ENCODE measurements around the gene TMEM108. TPM values are rescaled to one million over a fixed set of nuclear protein-coding genes. Genes with fewer than 3 reads are reported as not detected.

The TMEM108 gene
- polyA plus RNA-seq, 3 donors: not detected

DNA sequence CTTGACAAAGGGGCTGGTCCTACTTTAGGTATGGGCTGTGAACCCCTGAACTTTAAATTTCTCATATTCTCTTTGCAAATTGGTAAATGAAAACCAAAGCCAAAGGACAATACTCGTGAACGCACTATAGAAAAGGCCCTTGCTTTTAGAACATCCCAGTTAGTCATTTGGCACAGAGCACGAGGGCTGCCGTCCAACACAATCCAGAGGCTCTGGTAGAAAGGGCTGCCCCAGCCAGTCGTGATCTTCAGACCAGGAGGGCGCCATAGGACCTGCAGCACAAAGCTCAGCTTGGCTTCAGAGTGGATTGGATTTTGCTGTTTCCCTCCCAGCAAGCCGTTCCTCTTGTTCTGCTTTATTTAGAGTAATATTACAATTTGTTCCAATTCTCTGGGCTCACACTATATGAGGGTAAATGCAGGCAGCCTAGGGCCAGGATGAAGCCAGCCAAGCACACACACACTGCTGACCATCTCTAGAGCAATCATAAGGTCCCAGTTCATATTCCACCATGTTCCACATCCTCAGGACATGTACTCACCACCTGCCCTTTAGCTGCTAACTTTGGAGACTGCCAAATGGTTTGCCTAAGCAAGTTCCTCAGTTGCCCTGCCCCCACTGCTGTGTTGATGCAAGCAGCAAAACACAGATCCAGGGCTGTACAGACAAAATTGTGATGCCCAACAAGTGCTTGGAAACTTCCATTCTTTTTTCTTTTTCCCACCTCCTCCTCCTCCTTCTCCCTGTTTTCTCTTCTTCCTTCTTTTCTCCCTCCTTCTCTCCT is 355.7 kb downstream of the TMEM108 start:
- no peak overlapping the region for H3K27ac ChIP-seq (ENCODE audit: low read depth in 1 of 2, low read length in 2 of 2)
- intact Hi-C loops (cut with micrococcal nuclease): no loop called here
- H3K79me2 ChIP-seq (ENCODE audit: insufficient read depth, low read length): no peaks in the 10 kb centered on the region
- H3K4me2 ChIP-seq (replicated peaks; ENCODE audit: extremely low read depth, low read length, poor library complexity, severe bottlenecking): no peak overlapping the region
- H3K9ac ChIP-seq (ENCODE audit: insufficient read depth, low read length, poor library complexity, severe bottlenecking): no peak overlapping the region
- 95% methylated on average over 5 of the region's 7 CpGs for WGBS (ENCODE audit: insufficient coverage)
- peaks cover 0 to 4% of the 10 kb centered on the region in 2 donors for H3K9me3 ChIP-seq (replicated peaks in 1 of 2; ENCODE audit: control insufficient read depth in 1 of 2, insufficient read depth in 1 of 2, low read length in 2 of 2)
- H3K4me1 Mint-ChIP-seq: peaks cover 3% of the 10 kb centered on the region
- H4K20me1 ChIP-seq (ENCODE audit: insufficient read depth, low read length): no peaks in the 10 kb centered on the region
- no peaks in the 10 kb centered on the region for H3K27me3 ChIP-seq (ENCODE audit: control insufficient read depth in 2 of 2, insufficient read depth in 2 of 2, low read length in 2 of 2)
- no peaks in the 10 kb centered on the region for H3K4me1 ChIP-seq (ENCODE audit: control insufficient read depth in 1 of 2, insufficient read depth in 2 of 2, low read length in 2 of 2)
- peaks cover 0 to 5% (median 0%) of the 10 kb centered on the region in 7 donors for H3K9me3 Mint-ChIP-seq
- H3K36me3 ChIP-seq (replicated peaks in 1 of 2; ENCODE audit: control insufficient read depth in 1 of 2, insufficient read depth in 2 of 2, low read length in 2 of 2): no peaks in the 10 kb centered on the region
- no peaks in the 10 kb centered on the region for H3K36me3 Mint-ChIP-seq
- no peak overlapping the region for H2AFZ ChIP-seq (ENCODE audit: insufficient read depth, low read depth, low read length, poor library complexity, severe bottlenecking)
- no peak for DNase-seq
- TF ChIP-seq, protein P1, sequence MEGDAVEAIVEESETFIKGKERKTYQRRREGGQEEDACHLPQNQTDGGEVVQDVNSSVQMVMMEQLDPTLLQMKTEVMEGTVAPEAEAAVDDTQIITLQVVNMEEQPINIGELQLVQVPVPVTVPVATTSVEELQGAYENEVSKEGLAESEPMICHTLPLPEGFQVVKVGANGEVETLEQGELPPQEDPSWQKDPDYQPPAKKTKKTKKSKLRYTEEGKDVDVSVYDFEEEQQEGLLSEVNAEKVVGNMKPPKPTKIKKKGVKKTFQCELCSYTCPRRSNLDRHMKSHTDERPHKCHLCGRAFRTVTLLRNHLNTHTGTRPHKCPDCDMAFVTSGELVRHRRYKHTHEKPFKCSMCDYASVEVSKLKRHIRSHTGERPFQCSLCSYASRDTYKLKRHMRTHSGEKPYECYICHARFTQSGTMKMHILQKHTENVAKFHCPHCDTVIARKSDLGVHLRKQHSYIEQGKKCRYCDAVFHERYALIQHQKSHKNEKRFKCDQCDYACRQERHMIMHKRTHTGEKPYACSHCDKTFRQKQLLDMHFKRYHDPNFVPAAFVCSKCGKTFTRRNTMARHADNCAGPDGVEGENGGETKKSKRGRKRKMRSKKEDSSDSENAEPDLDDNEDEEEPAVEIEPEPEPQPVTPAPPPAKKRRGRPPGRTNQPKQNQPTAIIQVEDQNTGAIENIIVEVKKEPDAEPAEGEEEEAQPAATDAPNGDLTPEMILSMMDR (IDR thresholded peaks at IDR 0.05): no peak
- H3K4me3 ChIP-seq (replicated peaks in 1 of 3; ENCODE audit: low read depth in 2 of 3, low read length in 3 of 3): no peak overlapping the region
- no peak overlapping the region for H3K27ac Mint-ChIP-seq
- no peak overlapping the region for H3K4me3 Mint-ChIP-seq
- H3K27me3 Mint-ChIP-seq (ENCODE audit: low read depth in 3 of 3): peaks cover 2 to 8% (median 4%) of the 10 kb centered on the region in 3 donors

DNA sequence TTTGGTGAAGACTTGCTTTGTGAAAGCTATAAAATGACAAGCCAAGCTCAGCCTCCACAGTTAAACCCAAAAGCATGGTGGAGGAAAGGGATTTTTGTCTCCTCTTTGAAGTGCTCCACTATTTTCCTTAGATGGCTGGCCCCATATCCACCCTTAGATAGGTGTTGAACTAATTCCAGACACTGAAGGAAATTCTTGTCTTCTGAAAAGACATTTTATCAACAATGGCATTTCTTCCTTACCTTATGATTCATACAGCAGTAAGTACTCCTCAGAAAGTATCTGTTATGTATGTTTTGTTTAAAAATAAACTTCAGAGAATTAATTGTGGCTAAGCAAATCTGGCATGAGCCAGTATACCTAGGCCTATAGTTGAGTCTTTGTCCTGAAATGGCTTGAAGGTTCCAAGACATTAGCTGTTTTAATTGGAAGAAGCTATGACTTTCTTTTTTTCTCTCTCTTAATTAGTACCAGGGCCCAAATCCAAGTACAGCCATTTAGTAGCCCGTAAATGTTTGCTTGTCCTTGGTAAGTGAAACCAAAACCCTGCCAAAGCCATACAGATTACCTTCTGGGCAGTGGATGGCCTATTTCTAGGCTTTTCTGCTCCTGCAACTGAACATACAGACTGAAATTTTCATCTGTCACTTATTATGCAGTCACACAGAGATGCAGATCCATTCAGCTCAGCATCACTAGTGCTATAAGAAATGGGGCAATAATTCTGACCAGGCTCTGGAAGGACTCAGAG is 356.5 kb downstream of the TMEM108 start:
- Histone ChIP-seq H3K9ac (ENCODE audit: insufficient read depth, low read length, poor library complexity, severe bottlenecking) (no peak overlapping the region), H3K27ac (ENCODE audit: low read depth in 1 of 2, low read length in 2 of 2) (no peak overlapping the region), H2AFZ (ENCODE audit: insufficient read depth, low read depth, low read length, poor library complexity, severe bottlenecking) (no peak overlapping the region), H4K20me1 (ENCODE audit: insufficient read depth, low read length) (no peaks in the 10 kb centered on the region), H3K36me3 (replicated peaks in 1 of 2; ENCODE audit: control insufficient read depth in 1 of 2, insufficient read depth in 2 of 2, low read length in 2 of 2) (no peaks in the 10 kb centered on the region), H3K4me2 (replicated peaks; ENCODE audit: extremely low read depth, low read length, poor library complexity, severe bottlenecking) (no peak overlapping the region), H3K9me3 (replicated peaks in 1 of 2; ENCODE audit: control insufficient read depth in 1 of 2, insufficient read depth in 1 of 2, low read length in 2 of 2) (peaks cover 0 to 4% of the 10 kb centered on the region in 2 donors), H3K4me1 (ENCODE audit: control insufficient read depth in 1 of 2, insufficient read depth in 2 of 2, low read length in 2 of 2) (no peaks in the 10 kb centered on the region), H3K79me2 (ENCODE audit: insufficient read depth, low read length) (no peaks in the 10 kb centered on the region), H3K4me3 (replicated peaks in 1 of 3; ENCODE audit: low read depth in 2 of 3, low read length in 3 of 3) (no peak overlapping the region), H3K27me3 (ENCODE audit: control insufficient read depth in 2 of 2, insufficient read depth in 2 of 2, low read length in 2 of 2) (no peaks in the 10 kb centered on the region)
- TF ChIP-seq, protein P1 (IDR thresholded peaks at IDR 0.05): no peak
- no peak for DNase-seq
- Mint-ChIP-seq H3K27ac (no peak overlapping the region), H3K9me3 (peaks cover 0 to 5% (median 0%) of the 10 kb centered on the region in 7 donors), H3K4me1 (peaks cover 3% of the 10 kb centered on the region), H3K27me3 (ENCODE audit: low read depth in 3 of 3) (peaks cover 2 to 8% (median 4%) of the 10 kb centered on the region in 3 donors), H3K4me3 (no peak overlapping the region), H3K36me3 (no peaks in the 10 kb centered on the region)
- 100% methylated on average over 1 of the region's 1 CpG for WGBS (ENCODE audit: insufficient coverage)
- intact Hi-C loops (cut with micrococcal nuclease): no loop called here

All from CD14-positive monocyte (primary cell).